Measurements from ENCODE around the gene KCNJ11.

KCNJ11 gene

DNA sequence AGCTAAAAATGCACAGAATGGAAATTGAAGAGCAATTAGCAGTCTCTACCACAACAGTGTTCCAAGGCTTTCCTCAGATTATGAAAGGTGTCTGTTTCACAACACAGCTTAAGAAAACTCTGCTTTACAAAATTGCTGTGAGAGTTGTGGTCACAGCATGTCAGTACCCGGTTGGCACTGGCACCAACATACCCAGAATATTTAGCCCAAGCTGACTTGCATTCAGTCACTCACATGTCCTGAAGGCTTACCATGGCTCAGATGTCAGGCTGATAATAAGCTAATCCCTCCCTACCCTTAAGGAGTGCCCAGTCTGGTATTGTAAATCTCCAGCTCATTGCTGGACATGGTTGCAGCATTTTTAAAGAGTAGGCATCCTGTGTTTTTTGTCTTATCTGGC, 22.0 kb downstream of the KCNJ11 start:
- DNase-seq (ENCODE audit: low read depth), result no peak

DNA sequence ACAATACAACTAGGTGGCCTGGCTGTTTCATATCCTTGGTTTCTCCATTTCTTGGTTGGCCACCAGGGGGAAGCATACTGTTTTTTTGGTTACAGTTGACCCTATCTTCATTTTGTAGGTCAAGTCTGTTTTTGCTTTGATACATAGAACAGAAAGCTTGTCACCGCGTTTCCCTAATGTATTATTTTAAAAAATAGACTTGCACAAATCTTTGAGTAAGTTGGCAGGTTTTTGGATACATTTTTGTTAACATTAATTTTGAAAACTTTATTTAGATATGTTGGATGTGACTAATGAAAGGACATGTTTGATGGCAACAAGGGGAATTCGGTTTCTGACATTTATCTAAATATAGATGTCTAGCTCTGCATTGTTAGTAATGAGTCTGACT, 33.9 kb downstream of the KCNJ11 start:
- peak; percentile 54 for DNase-seq (ENCODE audit: low read depth)

GRCh38 chr11:17353821-17354600, 34.4 kb downstream of the KCNJ11 start:
- DNase-seq (ENCODE audit: low read depth), result no peak

DNA sequence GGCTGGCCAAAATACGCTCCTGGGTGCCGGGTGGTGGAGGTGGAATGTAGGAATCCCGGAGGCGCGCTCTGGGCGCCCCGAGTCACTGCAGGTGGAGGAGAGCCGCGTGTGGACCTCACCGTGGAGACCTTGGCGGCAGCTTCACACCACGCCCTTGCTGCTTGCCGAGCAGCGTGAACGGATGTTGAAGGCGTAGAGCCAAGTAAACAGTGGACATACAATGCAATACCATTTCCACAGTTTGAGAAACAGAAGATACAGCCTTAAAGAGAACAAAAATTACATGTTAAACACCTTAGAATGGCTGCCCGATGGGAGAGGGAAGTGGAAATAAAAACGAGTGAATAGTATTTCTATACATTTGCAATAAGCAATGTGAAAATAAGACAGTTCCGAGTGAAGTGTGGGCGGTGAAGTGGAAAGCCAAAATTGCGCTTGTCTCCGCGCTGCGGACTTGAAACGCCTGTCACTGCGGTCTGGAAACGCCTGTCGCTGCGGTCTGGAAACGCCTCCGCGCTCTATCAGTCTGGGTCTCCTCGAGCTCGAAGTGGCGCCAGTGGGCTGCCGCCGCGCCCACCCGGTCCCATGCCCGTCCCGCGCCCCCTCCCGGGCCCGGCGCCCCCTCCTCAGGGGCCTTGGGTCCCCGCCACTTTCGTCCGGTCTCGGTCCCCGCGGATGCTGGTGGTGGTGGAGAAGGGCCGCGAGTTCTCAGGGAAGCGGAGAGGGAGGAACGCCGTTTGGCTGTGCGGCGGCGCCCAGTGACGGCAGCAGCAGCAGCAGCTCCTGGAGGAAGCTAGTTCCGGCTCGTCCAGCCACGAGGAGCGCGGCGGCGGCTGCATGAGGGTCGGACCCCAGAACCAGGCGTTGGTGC, 35.3 kb downstream of the KCNJ11 start:
- DNase-seq (ENCODE audit: low read depth), result peak; percentile 46

DNA sequence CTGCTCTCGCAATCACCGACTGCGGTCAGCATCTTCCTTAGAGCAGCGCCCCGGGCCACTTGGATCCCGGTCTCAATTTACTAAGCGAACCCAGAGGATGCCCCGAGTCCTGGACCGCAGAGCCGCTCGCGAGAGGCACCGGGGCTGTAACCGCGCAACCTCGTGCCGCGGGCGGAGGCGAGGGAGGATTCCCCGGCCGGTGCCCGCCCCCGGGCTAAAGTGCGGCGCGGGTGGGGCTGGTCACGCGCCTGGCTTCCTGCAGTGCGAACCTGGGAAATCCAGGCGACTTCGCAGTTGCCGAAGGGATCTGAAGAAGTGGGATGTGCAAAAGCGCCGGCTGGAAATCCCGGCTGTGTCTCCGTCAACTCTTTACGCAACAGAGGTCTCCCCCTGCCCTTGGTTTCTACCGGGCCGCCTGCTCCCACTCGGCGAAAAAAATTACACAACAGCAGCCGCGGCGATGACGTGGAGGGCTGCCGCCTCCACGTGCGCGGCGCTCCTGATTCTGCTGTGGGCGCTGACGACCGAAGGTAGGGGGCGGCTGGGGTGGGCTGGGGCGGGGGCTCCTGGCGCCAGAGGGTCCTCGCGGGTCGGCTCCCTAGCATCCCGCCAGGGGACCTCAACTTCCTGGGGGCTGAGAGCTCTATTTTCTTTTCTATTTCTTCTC, 36.8 kb downstream of the KCNJ11 start, which contains the start of gene NCR3LG1:
TSS of gene NCR3LG1 (plus strand) at position 291 of the 667 bp plus-strand sequence. CDS start at position 461, 170 bp downstream.
- peak; percentile 51 for DNase-seq (ENCODE audit: low read depth)

GRCh38 chr11:17351172-17351509, 37.3 kb downstream of the KCNJ11 start:
- DNase-seq (ENCODE audit: low read depth), result no peak

GRCh38 chr11:17350455-17351171, 37.8 kb downstream of the KCNJ11 start:
- DNase-seq (ENCODE audit: low read depth), result no peak

- DNase-seq (ENCODE audit: low read depth), result no peak
These were observed 40.8 kb downstream of the KCNJ11 start for GRCh38 chr11:17347676-17348075.

- DNase-seq (ENCODE audit: low read depth), result no peak
These were observed 44.6 kb downstream of the KCNJ11 start for GRCh38 chr11:17343907-17344306.

- no peak for DNase-seq (ENCODE audit: low read depth)
These were observed 45.2 kb downstream of the KCNJ11 start for GRCh38 chr11:17343257-17343656.
